Left cardiac atrium (tissue), 4 donors: ENCODE measurements around the gene MITF. TPM values are rescaled to one million over a fixed set of nuclear protein-coding genes. Genes with fewer than 3 reads are reported as not detected.

ENCODE experiments used
- ATAC-seq, 2 donors: fragments of 200-7000 bp; cut with Tn5 transposase; one replicate each; pipeline ENCODE4 v1.9.1; 2020; ENCODE audit warnings: mild to moderate bottlenecking in 2 of 2, moderate library complexity in 2 of 2
- DNase-seq: peaks from one replicate; pipeline ENCODE4 v3.0.0-alpha.2; 2020
- intact Hi-C, 2 donors: fragments of 100-400 bp; cut with DNase I; formaldehyde crosslinking; loops; one replicate each; pipeline versions ENCODE4 v1.14.1 to v1.15.1; 2022 to 2023
- total RNA-seq, 2 donors: library from RNA; stranded (reverse); fragmentation: NEBNext Ultra II Directional; extraction: Animal tissue kit (Norgen Biotek cat#: 25700); gene quantifications; one replicate each; pipeline ENCODE4 v1.2.1, GENCODE V29; 2021
- donor health status: DM: no; HTN: yes; CAD: no.
- donor health status: DM: no; HTN: yes; CAD: no; lungs with severe emphysema.
- donor health status: DM: yes; HTN: yes; CAD: no.
- donor health status: Dilated cardiomyopathy.

Gene MITF
- total RNA-seq, 2 donors from 2014 or later = 35.2 to 51.4 TPM

GRCh38 chr3:69853027-69853426 is 113.8 kb downstream of the MITF start:
- ATAC-seq (no peak), DNase-seq (no peak)
- intact Hi-C loops = loop anchor here (10.0 kb wide), 2 partner anchors 158 to 168 kb away; no protein-coding TSS in a partner anchor

GRCh38 chr3:69855436-69856162 is 116.3 kb downstream of the MITF start:
- intact Hi-C loops = loop anchor here (10.0 kb wide), 2 partner anchors 161 to 171 kb away; no protein-coding TSS in a partner anchor
- ATAC-seq (peak; percentile 62 to 70), DNase-seq (no peak)

DNA sequence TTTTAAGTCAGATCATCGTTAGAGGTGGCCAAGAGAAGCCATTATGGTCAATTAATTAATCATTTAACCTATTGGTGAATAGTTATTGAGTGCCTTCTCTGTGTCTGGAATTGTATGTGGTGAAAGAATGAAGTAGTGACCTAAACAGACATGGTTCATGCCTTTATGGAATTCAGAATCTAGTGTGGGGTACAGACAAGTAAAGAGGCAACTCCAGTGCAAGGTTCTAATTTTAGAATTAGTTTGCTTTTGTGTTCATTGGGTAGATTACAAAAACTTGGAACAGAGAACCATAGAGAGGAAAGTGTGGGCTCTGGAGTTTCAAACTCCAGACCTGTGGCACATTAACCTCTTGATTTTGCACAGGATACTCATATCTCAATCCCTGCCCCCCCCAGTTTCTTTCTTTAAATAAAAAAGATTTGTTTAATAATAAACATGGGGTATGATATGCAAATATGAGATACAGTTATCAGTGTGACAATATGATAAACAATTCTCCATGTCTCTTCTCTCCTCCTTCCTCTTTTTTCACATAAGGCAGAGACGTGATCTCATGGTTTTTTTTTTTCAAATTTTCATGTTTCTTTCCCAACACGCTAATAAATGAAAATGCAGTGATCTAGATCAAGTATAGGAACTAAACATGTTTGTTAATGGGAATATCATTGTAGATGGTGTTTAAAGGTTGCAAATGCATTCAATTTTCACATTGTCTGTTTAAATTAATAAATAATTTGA is 117.9 kb downstream of the MITF start:
- intact Hi-C loops = loop anchor here (10.0 kb wide), 2 partner anchors 162 to 172 kb away; no protein-coding TSS in a partner anchor
- ATAC-seq (no peak), DNase-seq (no peak)

- ATAC-seq (no peak), DNase-seq (no peak)
- intact Hi-C loops = no loop called here
Measured at GRCh38 chr3:69861556-69861955, 122.3 kb downstream of the MITF start.

- DNase-seq (no peak), ATAC-seq (no peak)
- intact Hi-C loops = no loop called here
Measured at GRCh38 chr3:69864141-69864540, 124.9 kb downstream of the MITF start.

DNA sequence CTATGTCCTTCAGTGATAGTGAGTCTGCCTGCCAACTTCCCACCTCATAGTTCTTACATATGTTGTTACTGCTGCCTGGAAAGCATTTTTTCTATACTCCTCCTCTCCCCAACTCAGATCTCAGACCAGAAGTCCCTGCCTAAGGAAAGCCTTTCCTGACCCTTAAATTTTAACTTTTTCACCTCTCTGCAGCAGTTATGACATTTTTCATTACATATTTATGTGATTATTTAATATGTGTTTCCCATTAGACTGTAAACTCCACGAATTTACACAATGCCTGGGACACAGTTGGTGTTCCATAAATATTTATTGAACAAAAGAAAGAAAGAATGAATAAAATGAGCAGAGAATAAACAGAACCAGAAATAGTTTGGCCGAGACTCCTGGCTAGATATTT is 125.5 kb downstream of the MITF start:
- intact Hi-C loops = no loop called here
- no peak for DNase-seq
- ATAC-seq = no peak

GRCh38 chr3:69865925-69866679 is 126.8 kb downstream of the MITF start:
- ATAC-seq = peak; percentile 95 to 96
- peak; percentile 51 for DNase-seq
- intact Hi-C loops = no loop called here

GRCh38 chr3:69866988-69867720 is 127.9 kb downstream of the MITF start:
- DNase-seq (no peak), ATAC-seq (no peak)
- intact Hi-C loops = no loop called here

- intact Hi-C loops = no loop called here
- DNase-seq (no peak), ATAC-seq (no peak)
Measured at GRCh38 chr3:69867941-69868505, 128.8 kb downstream of the MITF start.

DNA sequence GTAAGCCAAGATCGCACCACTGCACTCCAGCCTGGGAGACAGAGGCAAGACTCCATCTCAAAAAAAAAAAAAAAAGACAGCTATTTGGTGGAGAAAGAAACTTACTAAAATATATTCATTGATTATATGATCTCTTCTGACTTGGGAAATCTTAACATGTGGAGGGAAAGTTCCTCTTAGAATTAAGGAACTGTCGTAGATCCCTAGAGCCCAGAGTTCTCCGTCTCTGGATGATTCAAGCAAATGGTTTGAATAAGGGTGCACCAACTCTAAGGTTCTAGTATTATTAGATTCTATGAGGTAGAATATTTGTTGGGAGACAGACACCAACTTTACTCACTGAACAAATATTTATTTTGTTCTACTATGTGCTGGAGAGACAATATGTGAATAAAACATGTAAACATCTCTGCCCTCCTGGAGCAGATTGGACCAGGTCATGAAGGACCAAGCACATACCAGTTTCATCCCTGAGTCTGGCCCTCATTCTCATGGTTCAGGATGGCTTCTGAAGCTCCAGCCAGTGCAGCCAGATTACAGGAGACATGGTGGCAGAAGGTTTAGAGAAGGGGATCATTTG is 129.7 kb downstream of the MITF start:
- intact Hi-C loops = no loop called here
- no peak for ATAC-seq
- DNase-seq = no peak

GRCh38 chr3:69869643-69870042 is 130.4 kb downstream of the MITF start:
- no peak for ATAC-seq
- DNase-seq = no peak
- intact Hi-C loops = no loop called here

DNA sequence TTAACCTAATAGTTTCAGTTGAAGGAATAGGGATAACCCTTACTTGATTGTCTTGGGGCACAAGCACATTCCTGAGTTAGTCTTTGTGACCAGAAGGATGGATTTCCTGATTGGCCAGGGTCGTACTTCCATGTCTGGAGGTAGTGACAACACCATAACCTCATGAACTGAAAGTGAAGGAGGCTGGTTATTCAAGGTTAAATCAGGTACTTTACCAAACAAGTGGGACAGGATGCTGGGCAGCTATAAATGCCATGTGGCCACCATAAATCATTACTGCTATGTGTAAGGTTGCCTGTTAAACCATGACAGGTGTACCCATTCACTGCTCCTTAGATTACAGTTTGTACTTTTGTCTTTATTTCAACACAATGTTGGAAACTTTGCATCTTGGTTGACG is 132.0 kb downstream of the MITF start:
- intact Hi-C loops = no loop called here
- DNase-seq (no peak), ATAC-seq (no peak)

- intact Hi-C loops = no loop called here
- ATAC-seq (no peak), DNase-seq (no peak)
Measured at GRCh38 chr3:69871868-69872267, 132.6 kb downstream of the MITF start.

- intact Hi-C loops = no loop called here
- no peak for DNase-seq
- peak; percentile 31 to 86 for ATAC-seq
Measured at GRCh38 chr3:69872783-69873378, 133.6 kb downstream of the MITF start.

DNA sequence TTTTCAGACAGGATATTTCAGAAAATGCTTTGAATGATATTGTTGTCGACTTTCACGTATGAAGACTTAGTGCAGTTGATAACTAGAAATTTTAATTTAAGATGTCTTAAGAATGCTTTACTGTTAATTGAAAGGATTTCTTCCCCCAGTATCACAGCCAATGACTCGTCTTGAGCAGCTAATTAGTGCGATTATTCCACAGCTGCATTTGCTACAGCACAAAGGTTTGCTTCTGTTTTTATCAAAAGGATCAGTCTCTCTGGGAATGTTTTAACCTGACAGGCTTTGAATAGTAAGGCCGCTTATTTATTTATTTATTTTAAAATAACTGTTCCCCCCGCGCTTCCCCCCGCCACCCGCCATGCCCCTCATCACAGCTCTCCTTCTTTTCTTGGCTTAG is 136.8 kb downstream of the MITF start:
- DNase-seq = no peak
- no peak for ATAC-seq
- intact Hi-C loops = no loop called here

DNA sequence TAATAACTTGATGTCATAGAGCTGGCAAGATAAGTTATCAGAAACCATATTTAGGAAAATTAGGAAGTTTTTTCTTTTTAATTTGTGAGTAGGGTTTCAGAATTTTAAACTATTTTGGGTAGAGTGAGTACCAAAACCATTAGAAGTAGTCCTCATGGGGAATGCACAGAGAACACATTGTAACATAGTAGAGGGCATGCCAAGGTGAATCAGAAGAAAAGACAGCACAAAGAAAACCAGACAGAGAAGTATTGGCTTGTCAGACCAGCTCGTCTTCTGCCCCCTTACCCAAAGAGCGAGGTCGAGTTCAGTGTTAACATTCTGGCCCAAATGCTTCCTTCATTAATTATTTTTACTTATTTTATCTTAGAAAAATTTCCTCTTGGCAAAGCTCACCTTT is 139.0 kb downstream of the MITF start:
- intact Hi-C loops = no loop called here
- DNase-seq (no peak), ATAC-seq (no peak)

- ATAC-seq (no peak), DNase-seq (no peak)
- intact Hi-C loops = no loop called here
Measured at GRCh38 chr3:69879051-69879450, 139.8 kb downstream of the MITF start.

DNA sequence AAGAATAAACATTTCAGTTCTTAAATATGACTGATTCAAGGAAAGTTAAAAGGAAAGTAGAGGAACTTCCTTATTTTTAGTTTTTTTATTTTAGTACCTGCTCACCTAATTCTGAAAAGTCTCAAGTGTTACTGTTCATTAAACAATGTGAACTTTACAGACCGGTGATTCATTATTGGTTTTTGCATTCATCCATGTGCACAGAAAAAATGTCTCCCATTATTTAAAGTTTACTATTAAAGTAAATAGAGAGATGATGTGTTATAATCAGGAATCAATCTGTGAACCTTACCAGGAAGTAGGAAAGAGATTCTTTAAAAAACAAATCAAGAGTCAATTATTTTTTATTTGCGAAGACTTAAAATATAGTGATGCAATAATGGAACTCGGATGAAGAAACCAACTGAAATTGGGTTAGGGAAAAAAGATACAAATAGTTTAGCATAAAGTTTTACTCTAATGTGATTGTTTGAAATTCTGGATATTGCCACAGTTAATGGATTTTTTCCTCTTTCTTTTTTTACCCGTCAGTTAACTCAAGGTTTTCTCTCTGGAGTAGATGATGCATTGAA is 140.9 kb downstream of the MITF start:
- no peak for DNase-seq
- no peak for ATAC-seq
- intact Hi-C loops = no loop called here
